Neuronal stem cell (in vitro differentiated cells): ENCODE data around the gene TRPM1.

Experiments
- DNase-seq: peaks from one replicate; pipeline ENCODE4 v3.0.0-alpha.2; 2013; ENCODE audit warnings: low spot score
- H2AFZ ChIP-seq: one replicate; pipeline ENCODE4 v1.6.1; 2013; ENCODE audit warnings: mild to moderate bottlenecking, low read length, inconsistent platforms
- H2AK5ac ChIP-seq: 2 replicates; pipeline ENCODE4 v1.6.1; 2013; ENCODE audit warnings: low read depth, mild to moderate bottlenecking, inconsistent platforms, low read length, moderate library complexity, mixed read lengths
- H2BK120ac ChIP-seq: 2 replicates; pipeline ENCODE4 v1.6.1; 2013; ENCODE audit warnings: low read depth, mild to moderate bottlenecking, inconsistent platforms, low read length, moderate library complexity, mixed read lengths
- H2BK12ac ChIP-seq: one replicate; pipeline ENCODE4 v1.6.1; 2013; ENCODE audit warnings: low read length, inconsistent platforms
- H2BK15ac ChIP-seq: 2 replicates; pipeline ENCODE4 v1.6.1; 2013; ENCODE audit warnings: mild to moderate bottlenecking, low read length, inconsistent platforms, mixed read lengths
- H2BK5ac ChIP-seq: one replicate; pipeline ENCODE4 v1.6.1; 2013; ENCODE audit warnings: inconsistent platforms, mild to moderate bottlenecking, low read length, moderate library complexity
- H3K14ac ChIP-seq: one replicate; pipeline ENCODE4 v1.6.1; 2013; ENCODE audit warnings: low read length, inconsistent platforms
- H3K18ac ChIP-seq: 2 replicates; pipeline ENCODE4 v1.6.1; 2013; ENCODE audit warnings: low read length, inconsistent platforms
- H3K23ac ChIP-seq: 2 replicates; pipeline ENCODE4 v1.6.1; 2013; ENCODE audit warnings: low read depth, mild to moderate bottlenecking, mixed read lengths, low read length, inconsistent platforms; ENCODE audit not compliant: poor library complexity
- H3K27ac ChIP-seq: replicated peaks from 3 replicates; pipeline ENCODE4 v1.5.1; 2013; ENCODE audit warnings: low read length, inconsistent platforms
- H3K27me3 ChIP-seq, 3 experiments: 2 replicates each; pipeline ENCODE4 v1.6.1; 2013; ENCODE audit warnings: low read length in 3 of 3, mild to moderate bottlenecking in 2 of 3, inconsistent platforms in 1 of 3, low read depth in 1 of 3, mixed read lengths in 1 of 3, moderate library complexity in 1 of 3; ENCODE audit not compliant: control insufficient read depth in 3 of 3, insufficient read depth in 3 of 3
- H3K36me3 ChIP-seq, 2 donors: replicated peaks in 1 of 2; 2 replicates each; pipeline ENCODE4 v1.6.1; 2013; ENCODE audit warnings: low read length in 2 of 2; ENCODE audit not compliant: control insufficient read depth in 2 of 2, insufficient read depth in 2 of 2
- H3K4ac ChIP-seq: 2 replicates; pipeline ENCODE4 v1.6.1; 2013; ENCODE audit warnings: inconsistent platforms, mild to moderate bottlenecking, low read length, moderate library complexity
- H3K4me1 ChIP-seq, 2 donors: 1 replicate in 1 of 2; 2 replicates in 1 of 2; pipeline ENCODE4 v1.6.1; 2013; ENCODE audit warnings: low read length in 2 of 2, low read depth in 1 of 2; ENCODE audit not compliant: control insufficient read depth in 2 of 2, insufficient read depth in 1 of 2
- H3K4me2 ChIP-seq: one replicate; pipeline ENCODE4 v1.6.1; 2013; ENCODE audit warnings: mild to moderate bottlenecking, low read length, inconsistent platforms; ENCODE audit not compliant: insufficient read depth, poor library complexity, severe bottlenecking
- H3K4me3 ChIP-seq, 2 donors: 2 replicates each; pipeline ENCODE4 v1.5.1; 2013; ENCODE audit warnings: low read length in 2 of 2, mild to moderate bottlenecking in 2 of 2, inconsistent platforms in 1 of 2, moderate library complexity in 1 of 2
- H3K79me1 ChIP-seq: one replicate; pipeline ENCODE4 v1.6.1; 2013; ENCODE audit warnings: low read depth, mild to moderate bottlenecking, inconsistent platforms, low read length, moderate library complexity
- H3K9ac ChIP-seq: one replicate; pipeline ENCODE4 v1.6.1; 2013; ENCODE audit warnings: mild to moderate bottlenecking, low read depth, low read length, inconsistent platforms; ENCODE audit not compliant: poor library complexity
- H3K9me3 ChIP-seq, 2 donors: replicated peaks in 1 of 2; 2 replicates each; pipeline versions ENCODE3 to v1.6.1; 2013; ENCODE audit warnings: low read length in 2 of 2, mild to moderate bottlenecking in 2 of 2, inconsistent platforms in 1 of 2, low read depth in 1 of 2, mixed read lengths in 1 of 2, moderate library complexity in 1 of 2; ENCODE audit not compliant: control insufficient read depth in 2 of 2, insufficient read depth in 1 of 2
- H4K8ac ChIP-seq: one replicate; pipeline ENCODE4 v1.6.1; 2013; ENCODE audit warnings: low read depth, mild to moderate bottlenecking, inconsistent platforms, low read length, moderate library complexity
- H4K91ac ChIP-seq: one replicate; pipeline ENCODE4 v1.6.1; 2013; ENCODE audit warnings: low read length, low read depth, mild to moderate bottlenecking, inconsistent platforms; ENCODE audit not compliant: poor library complexity
- WGBS, 2 donors: extraction: QIAGEN DNeasy Blood & Tissue Kit; methylation state at CpG; one replicate each; pipeline ENCODE4 v1.1.7; 2013; ENCODE audit warnings: missing lambda C conversion rate in 2 of 2, mixed read lengths in 1 of 2; ENCODE audit not compliant: insufficient read length in 2 of 2, insufficient replicate concordance in 1 of 2; ENCODE audit errors: extremely low coverage in 2 of 2; 5-methylcytosine and 5-hydroxymethylcytosine counted together

The TRPM1 gene

GRCh38 chr15:31104003-31104402 lies 2.5 kb upstream of the TRPM1 start:
- Histone ChIP-seq H3K9ac (no peak overlapping the region), H2BK12ac (no peak overlapping the region), H4K8ac (no peak overlapping the region), H3K27ac (no peak overlapping the region), H3K4ac (no peak overlapping the region), H3K79me1 (no peaks in the 10 kb centered on the region), H2BK5ac (no peak overlapping the region), H3K9me3 (no peaks in the 10 kb centered on the region), H4K91ac (no peak overlapping the region), H3K4me3 (no peak overlapping the region), H3K14ac (no peak overlapping the region), H3K18ac (peak overlapping the region; percentile 13), H3K36me3 (no peaks in the 10 kb centered on the region), H3K4me2 (no peak overlapping the region), H3K23ac (no peak overlapping the region), H3K4me1 (peaks cover 0 to 17% of the 10 kb centered on the region in 2 donors), H2AK5ac (peak overlapping the region; percentile 48), H2BK15ac (no peak overlapping the region), H2AFZ (no peak overlapping the region), H2BK120ac (no peak overlapping the region), H3K27me3 (peaks cover 0 to 6% (median 0%) of the 10 kb centered on the region in 3 experiments)
- no CpG with 5 or more reads among the region's 6 CpGs for WGBS, 2 donors
- no peak for DNase-seq

DNA sequence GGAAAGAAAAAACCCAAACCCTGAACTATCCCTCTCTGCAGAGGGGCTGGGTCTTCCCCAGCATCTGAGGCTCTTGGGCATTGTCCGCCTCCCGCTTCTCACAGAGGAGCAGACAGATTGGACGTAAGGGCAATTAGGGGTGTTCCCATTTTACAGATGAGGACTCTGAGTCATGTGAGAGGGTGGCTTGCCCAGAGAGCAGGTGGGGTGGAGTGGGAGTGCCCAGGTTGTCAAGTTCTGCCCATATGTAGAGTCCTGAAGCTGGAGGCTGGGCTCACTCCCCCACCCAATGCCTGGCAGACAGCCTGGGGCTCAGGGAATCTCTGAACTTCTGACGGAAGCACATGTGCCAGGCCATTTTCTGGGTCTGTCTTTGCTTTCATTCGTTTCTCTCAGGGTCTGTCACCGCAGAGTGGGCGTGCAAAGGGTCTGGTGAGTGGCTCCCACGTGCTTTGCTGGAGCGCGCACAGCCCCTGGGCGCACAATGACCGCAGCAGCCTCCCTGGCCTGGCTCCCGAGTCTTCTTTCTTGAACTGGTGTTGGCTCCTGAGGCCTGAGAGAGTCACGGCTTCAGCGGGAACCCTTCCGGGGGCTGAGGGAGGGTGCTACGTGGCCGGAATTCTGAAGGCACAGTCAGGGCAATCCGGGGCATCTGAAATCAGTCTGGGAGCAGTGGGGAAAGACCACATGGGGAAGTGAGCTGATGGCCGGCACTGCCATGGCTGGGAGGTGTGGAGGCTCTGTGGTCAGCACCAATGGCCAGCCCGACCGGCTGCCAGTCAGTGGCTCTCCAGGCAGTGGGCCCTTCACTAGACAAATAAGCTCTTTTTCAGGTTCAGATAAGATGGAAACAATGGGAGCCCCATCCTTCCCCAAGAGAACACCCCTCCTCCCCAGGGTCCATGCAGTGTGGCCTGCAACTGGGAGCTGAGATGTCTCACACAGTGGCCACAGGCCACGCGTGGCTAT lies 1.1 kb upstream of the TRPM1 start:
- Histone ChIP-seq H3K23ac (peak overlapping the region; percentile 18), H3K14ac (no peak overlapping the region), H2AK5ac (peak overlapping the region; percentile 58), H3K9ac (no peak overlapping the region), H3K4me2 (no peak overlapping the region), H4K8ac (no peak overlapping the region), H3K79me1 (no peaks in the 10 kb centered on the region), H4K91ac (peak overlapping the region; percentile 98), H3K27ac (no peak overlapping the region), H2AFZ (no peak overlapping the region), H2BK15ac (peak overlapping the region; percentile 69), H3K18ac (peak overlapping the region; percentile 24), H2BK12ac (no peak overlapping the region), H3K4me3 (no peak overlapping the region), H2BK5ac (no peak overlapping the region), H3K36me3 (no peaks in the 10 kb centered on the region), H3K4me1 (peaks cover 0 to 19% of the 10 kb centered on the region in 2 donors), H3K9me3 (no peaks in the 10 kb centered on the region), H2BK120ac (no peak overlapping the region), H3K4ac (no peak overlapping the region), H3K27me3 (peaks cover 0 to 6% (median 0%) of the 10 kb centered on the region in 3 experiments)
- DNase-seq = no peak
- WGBS, 2 donors = no CpG with 5 or more reads among the region's 24 CpGs

DNA sequence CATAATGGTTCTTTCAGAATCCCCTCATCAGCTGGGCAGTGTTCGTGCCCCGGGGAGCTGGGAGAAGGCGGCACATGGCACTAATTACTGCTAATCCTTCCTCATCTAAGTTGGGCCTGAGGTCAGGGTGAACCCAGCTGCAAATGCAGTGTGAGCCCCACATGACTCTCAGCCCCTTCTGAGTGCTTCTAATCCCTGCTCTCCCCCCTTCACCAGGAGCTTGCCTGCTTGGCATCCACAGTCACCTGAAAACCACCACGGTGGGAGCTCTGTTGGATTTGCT lies 455 bp upstream of the TRPM1 start:
- H3K79me1 ChIP-seq = no peaks in the 10 kb centered on the region
- peaks cover 0 to 19% of the 10 kb centered on the region in 2 donors for H3K4me1 ChIP-seq
- no peak overlapping the region for H2AK5ac ChIP-seq

DNA sequence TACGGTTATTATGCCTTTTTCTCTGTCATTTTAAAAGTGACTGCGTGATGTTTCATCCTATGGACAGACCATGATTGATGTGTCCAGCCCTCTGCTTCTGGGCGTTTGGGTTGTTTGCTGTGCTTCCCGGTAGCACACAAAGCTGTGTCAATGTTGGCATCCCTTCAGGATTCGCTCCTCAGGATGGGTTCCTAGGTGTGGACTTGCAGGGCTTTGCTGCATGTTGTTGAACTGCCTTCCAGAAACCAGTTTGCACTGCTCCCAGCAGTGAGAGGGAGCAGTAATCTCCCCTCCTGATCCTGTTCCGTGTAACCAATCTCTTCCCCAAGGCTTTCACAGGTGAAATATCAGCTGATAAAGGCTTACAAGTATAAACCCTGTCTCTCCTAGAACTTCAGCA lies 787 bp downstream of the TRPM1 start:
- Histone ChIP-seq H2BK12ac (no peak overlapping the region), H2BK15ac (no peak overlapping the region), H4K91ac (no peak overlapping the region), H3K4ac (no peak overlapping the region), H3K27me3 (peaks cover 0 to 6% (median 0%) of the 10 kb centered on the region in 3 experiments), H3K9me3 (no peaks in the 10 kb centered on the region), H3K79me1 (no peaks in the 10 kb centered on the region), H3K4me2 (no peak overlapping the region), H4K8ac (no peak overlapping the region), H2BK120ac (no peak overlapping the region), H2AFZ (no peak overlapping the region), H3K9ac (peak overlapping the region; percentile 68), H3K14ac (no peak overlapping the region), H3K23ac (no peak overlapping the region), H3K18ac (no peak overlapping the region), H3K27ac (no peak overlapping the region), H2AK5ac (no peak overlapping the region), H3K4me3 (no peak overlapping the region), H3K4me1 (peaks cover 0 to 19% of the 10 kb centered on the region in 2 donors), H3K36me3 (no peaks in the 10 kb centered on the region), H2BK5ac (no peak overlapping the region)
- WGBS, 2 donors = no CpG with 5 or more reads among the region's 6 CpGs
- no peak for DNase-seq

More for the DNA sequence above, 455 bp upstream of the TRPM1 start:
- Histone ChIP-seq H3K4ac (no peak overlapping the region), H3K23ac (no peak overlapping the region), H3K14ac (no peak overlapping the region), H2AFZ (no peak overlapping the region), H3K27me3 (peaks cover 0 to 6% (median 0%) of the 10 kb centered on the region in 3 experiments), H2BK5ac (no peak overlapping the region), H2BK120ac (no peak overlapping the region), H4K91ac (no peak overlapping the region), H3K36me3 (no peaks in the 10 kb centered on the region), H2BK12ac (no peak overlapping the region), H4K8ac (no peak overlapping the region), H3K18ac (no peak overlapping the region), H3K4me3 (no peak overlapping the region), H3K9me3 (no peaks in the 10 kb centered on the region), H3K4me2 (no peak overlapping the region), H3K9ac (no peak overlapping the region), H3K27ac (no peak overlapping the region), H2BK15ac (no peak overlapping the region)
- peak; percentile 15 for DNase-seq
- no CpG with 5 or more reads among the region's 4 CpGs for WGBS, 2 donors
